SK-N-MC (cell line): ENCODE measurements around the gene GDNF.
A peak's percentile ranks its signal among the peaks of the same experiment; 100 is the strongest.

Source experiments
- DNase-seq: peaks from one replicate; pipeline ENCODE4 v3.0.0-alpha.2; 2011; ENCODE audit warnings: low read depth, low spot score
- H3K27ac ChIP-seq: fragments of 200-600 bp; sonication (generic); 2 replicates; pipeline ENCODE4 v1.5.1; 2016; ENCODE audit warnings: mixed run types
- H3K36me3 ChIP-seq: fragments of 200-600 bp; sonication (generic); 2 replicates; pipeline ENCODE4 v1.6.1; 2017; ENCODE audit warnings: antibody characterized with exemption, low read length, mixed read lengths; ENCODE audit not compliant: insufficient read depth
- H3K4me3 ChIP-seq: fragments of 200-600 bp; sonication (generic); 2 replicates; pipeline ENCODE4 v1.5.1; 2016
- H3K9ac ChIP-seq: fragments of 200-600 bp; sonication (generic); 2 replicates; pipeline ENCODE4 v1.8.0; 2017; ENCODE audit warnings: mixed run types, mixed read lengths; ENCODE audit not compliant: insufficient read length
- H3K9me3 ChIP-seq: fragments of 200-600 bp; sonication (generic); 2 replicates; pipeline ENCODE4 v1.6.1; 2017; ENCODE audit warnings: low read depth, mild to moderate bottlenecking, antibody characterized with exemption, low read length, moderate library complexity, mixed read lengths
- EZH2 ChIP-seq: fragments of 200-600 bp; sonication (generic); IDR thresholded peaks from one replicate; pipeline ENCODE4 v1.6.1; 2017; ENCODE audit warnings: antibody characterized with exemption
- FOXP2 ChIP-seq: optimal IDR thresholded peaks from 2 replicates; pipeline ENCODE3; 2011; ENCODE audit warnings: mild to moderate bottlenecking, moderate library complexity; ENCODE audit not compliant: insufficient read depth; ENCODE audit errors: extremely low read length, control extremely low read depth
- POLR2AphosphoS5 ChIP-seq: IDR thresholded peaks from 2 replicates; pipeline ENCODE4 v1.6.1; 2012; ENCODE audit warnings: mild to moderate bottlenecking, low read depth, low read length, borderline replicate concordance

GDNF gene

DNA sequence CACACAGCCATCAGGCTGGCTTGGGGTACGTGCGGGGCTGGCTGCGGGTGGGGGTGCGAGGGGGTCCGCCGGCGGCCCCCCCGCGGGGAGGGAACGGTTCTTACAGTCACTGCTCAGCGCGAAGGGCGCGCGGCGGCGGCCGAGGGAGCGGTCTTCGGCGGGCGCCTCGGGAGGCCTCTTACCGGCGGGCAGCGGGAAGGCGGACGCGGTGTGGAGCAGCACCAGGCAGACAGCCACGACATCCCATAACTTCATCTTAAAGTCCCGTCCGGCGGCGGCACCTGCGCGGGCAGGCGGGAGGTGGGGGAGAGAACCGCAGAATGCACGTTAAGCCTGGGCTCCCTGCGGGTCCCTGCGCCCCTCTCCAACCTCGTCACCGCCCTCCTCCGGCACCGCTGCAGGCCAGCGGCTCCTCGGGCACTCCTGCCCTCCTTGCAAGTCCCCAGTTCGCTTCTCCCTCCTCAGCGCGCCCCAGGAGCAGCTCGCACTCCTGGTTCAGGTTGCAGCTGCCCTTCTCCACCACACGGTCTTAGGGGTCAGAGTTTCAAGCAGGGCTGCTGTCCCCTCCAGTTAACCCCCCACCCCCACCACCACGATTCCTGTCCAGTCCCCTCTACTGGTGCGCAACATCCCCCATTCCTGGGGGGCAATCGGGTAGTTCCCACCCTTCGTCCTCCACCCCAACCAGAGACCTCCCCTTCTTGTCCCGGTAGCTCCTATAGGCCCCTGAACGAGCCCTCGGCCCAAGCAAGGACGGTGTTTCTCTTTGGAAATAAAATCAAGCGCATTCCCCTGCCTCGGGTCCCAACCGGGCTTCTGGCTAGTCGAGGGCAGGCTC lies 5.1 kb downstream of the GDNF start:
- Histone ChIP-seq H3K27ac (no peak overlapping the region; the same call in 1 of the 2 replicates), H3K36me3 (no peaks in the 10 kb centered on the region), H3K9ac (no peak overlapping the region), H3K9me3 (no peaks in the 10 kb centered on the region), H3K4me3 (no peak overlapping the region)
- DNase-seq, result no peak
- TF ChIP-seq EZH2, result no peak
- TF ChIP-seq POLR2AphosphoS5, result no peak
- no peak for TF ChIP-seq FOXP2

DNA sequence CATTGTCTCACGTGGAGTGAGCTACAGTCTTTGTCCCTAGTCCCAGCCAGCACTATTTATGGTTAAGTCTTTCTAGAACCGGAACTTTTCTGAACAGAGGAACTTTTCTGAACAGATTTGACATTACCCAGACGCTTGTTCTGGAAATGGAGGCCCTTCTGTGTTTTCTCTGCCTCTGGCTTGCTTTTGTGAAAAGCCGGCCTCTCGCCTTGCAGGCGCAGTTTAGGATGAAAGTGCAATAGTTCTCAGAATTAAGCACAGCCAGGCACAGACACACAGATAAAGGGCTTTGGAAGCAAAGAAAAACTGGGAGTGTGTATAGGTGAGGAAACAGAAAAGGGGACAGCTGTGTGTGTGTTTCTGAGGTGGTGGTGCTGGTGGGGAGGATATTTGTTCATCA lies 5.9 kb downstream of the GDNF start:
- Histone ChIP-seq H3K27ac (peak overlapping the region; percentile 17; the same call in 1 of the 2 replicates), H3K36me3 (no peaks in the 10 kb centered on the region), H3K9ac (no peak overlapping the region), H3K4me3 (no peak overlapping the region), H3K9me3 (no peaks in the 10 kb centered on the region)
- DNase-seq, result no peak
- TF ChIP-seq FOXP2 (no peak), EZH2 (no peak), POLR2AphosphoS5 (no peak)

- TF ChIP-seq FOXP2, result no peak
- no peak for TF ChIP-seq EZH2
- TF ChIP-seq POLR2AphosphoS5, result no peak
- no peak overlapping the region for H3K27ac ChIP-seq
- no peak overlapping the region for H3K4me3 ChIP-seq
- H3K36me3 ChIP-seq, result no peaks in the 10 kb centered on the region
- H3K9me3 ChIP-seq, result no peaks in the 10 kb centered on the region
- no peak for DNase-seq
- H3K9ac ChIP-seq, result no peak overlapping the region
Measured at GRCh38 chr5:37831821-37832534, 7.9 kb downstream of the GDNF start.

- DNase-seq, result no peak
- Histone ChIP-seq H3K9ac (no peak overlapping the region), H3K4me3 (no peak overlapping the region), H3K9me3 (no peaks in the 10 kb centered on the region), H3K36me3 (no peaks in the 10 kb centered on the region), H3K27ac (no peak overlapping the region)
- TF ChIP-seq EZH2 (no peak), FOXP2 (no peak), POLR2AphosphoS5 (no peak)
Measured at GRCh38 chr5:37830348-37830747, 9.5 kb downstream of the GDNF start.

DNA sequence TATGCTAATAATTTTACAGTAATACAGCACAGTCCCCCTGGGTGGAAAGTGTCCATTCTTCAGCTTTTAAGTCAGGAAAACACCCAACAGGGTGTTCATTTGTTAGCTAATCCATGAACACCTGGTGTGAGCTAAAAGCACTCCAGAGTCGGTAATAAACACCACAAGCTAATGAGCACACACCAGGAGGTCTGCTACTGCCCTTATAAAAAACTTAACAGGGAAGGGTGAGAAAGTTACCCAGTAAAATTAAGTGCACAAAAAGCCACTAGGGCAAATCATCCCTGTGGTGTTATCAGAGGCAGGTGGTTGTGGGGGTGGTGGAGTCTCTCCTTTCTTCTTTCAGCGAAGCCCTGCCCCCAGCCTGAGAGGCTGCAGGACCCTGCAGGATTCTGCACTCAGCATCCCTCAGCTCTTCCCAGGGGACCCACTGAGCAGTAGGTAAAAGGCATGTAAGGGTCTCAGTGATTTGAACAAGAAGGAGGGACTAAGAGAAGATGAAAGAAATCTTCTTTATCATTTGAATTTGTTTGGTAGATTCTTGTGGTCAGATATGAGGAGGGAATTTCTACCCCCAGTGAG lies 14.4 kb downstream of the GDNF start:
- H3K27ac ChIP-seq, result no peak overlapping the region
- H3K4me3 ChIP-seq, result no peak overlapping the region
- no peaks in the 10 kb centered on the region for H3K36me3 ChIP-seq
- TF ChIP-seq POLR2AphosphoS5 (no peak), FOXP2 (no peak), EZH2 (no peak)
- H3K9ac ChIP-seq, result no peak overlapping the region
- no peaks in the 10 kb centered on the region for H3K9me3 ChIP-seq
- no peak for DNase-seq

GRCh38 chr5:37823433-37824152 lies 16.2 kb downstream of the GDNF start:
- H3K27ac ChIP-seq, result no peak overlapping the region
- DNase-seq, result no peak
- no peak overlapping the region for H3K9ac ChIP-seq
- no peaks in the 10 kb centered on the region for H3K36me3 ChIP-seq
- TF ChIP-seq FOXP2 (no peak), POLR2AphosphoS5 (peak; percentile 29; the same call in 1 of the 2 replicates), EZH2 (no peak)
- no peak overlapping the region for H3K4me3 ChIP-seq
- no peaks in the 10 kb centered on the region for H3K9me3 ChIP-seq

DNA sequence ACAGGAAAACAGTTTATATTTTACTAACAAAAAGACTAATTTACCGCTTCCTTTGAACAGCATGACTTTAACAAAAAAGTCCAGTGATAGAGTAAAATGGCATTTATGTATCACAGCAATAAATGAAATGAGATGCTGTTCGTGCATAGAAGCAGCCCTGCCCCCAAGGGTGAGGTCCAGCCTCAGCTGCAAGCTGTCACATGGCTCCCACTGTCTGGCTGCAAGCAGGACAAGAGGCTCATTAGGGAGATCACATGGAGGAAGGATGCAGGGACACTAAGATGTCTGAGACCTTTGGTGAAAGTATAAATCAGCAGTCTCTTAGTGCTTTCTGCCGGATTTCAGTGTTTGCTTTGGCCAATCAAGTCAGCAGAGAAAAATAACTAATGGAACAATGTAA lies 23.0 kb downstream of the GDNF start:
- no peak overlapping the region for H3K9ac ChIP-seq
- TF ChIP-seq POLR2AphosphoS5 (no peak), FOXP2 (no peak), EZH2 (no peak)
- no peaks in the 10 kb centered on the region for H3K36me3 ChIP-seq
- no peak overlapping the region; the same call in 1 of the 2 replicates for H3K4me3 ChIP-seq
- no peak for DNase-seq
- H3K9me3 ChIP-seq, result no peaks in the 10 kb centered on the region
- H3K27ac ChIP-seq, result peak overlapping the region; percentile 57

DNA sequence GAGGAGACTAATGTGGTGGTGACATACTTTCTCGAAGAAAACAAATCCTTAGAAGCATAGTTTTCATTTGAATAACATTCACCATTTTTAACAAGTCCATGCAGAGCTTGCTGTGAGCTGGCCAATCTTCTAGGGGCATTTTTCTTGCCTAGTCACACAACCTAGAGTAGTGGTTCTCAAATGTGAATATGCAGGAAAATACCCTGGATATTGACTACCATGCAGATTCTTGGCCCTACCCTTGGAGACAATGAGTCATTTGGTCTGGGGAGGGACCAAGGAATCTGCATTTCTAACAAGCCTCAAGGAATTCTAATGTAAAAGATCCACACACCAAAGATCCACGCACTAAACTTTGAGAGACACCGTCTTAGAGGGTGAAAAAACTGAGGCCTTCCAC lies 23.5 kb downstream of the GDNF start:
- Histone ChIP-seq H3K9me3 (no peaks in the 10 kb centered on the region), H3K4me3 (peak overlapping the region; percentile 13; the same call in 1 of the 2 replicates), H3K36me3 (no peaks in the 10 kb centered on the region), H3K27ac (peak overlapping the region; percentile 57; the same call in 1 of the 2 replicates), H3K9ac (no peak overlapping the region)
- no peak for DNase-seq
- TF ChIP-seq EZH2, result no peak
